HCT116 (cell line): ENCODE measurements around the gene ZSWIM8. TPM values are rescaled to one million over a fixed set of nuclear protein-coding genes. Genes with fewer than 3 reads are reported as not detected.

ENCODE experiments used
- ATAC-seq: fragments of 200-7000 bp; cut with Tn5 transposase; 2 replicates; pipeline ENCODE4 v1.9.1; 2020; ENCODE audit warnings: mild to moderate bottlenecking, moderate library complexity
- BruUV-seq: library from RNA; stranded (reverse); fragments of 400-500 nt; replicated peaks from 2 replicates; lab custom pipeline; 2021; lab: Mats Ljungman, UMichigan
- CTCF ChIA-PET: fragments of 300-600 bp; sonication (Branson Sonifier 250); formaldehyde crosslinking; loops from one replicate; lab custom pipeline; 2021; ENCODE audit warnings: antibody characterized with exemption; lab: Charles Lee
- POLR2A ChIA-PET: fragments of 300-600, 350-600 bp; sonication (Branson Sonifier 250); formaldehyde crosslinking; loops from one replicate; lab custom pipeline; 2021; ENCODE audit warnings: antibody characterized with exemption; lab: Charles Lee
- RAD21 ChIA-PET, 2 experiments: fragments of 300-600 bp; sonication (Branson Sonifier 250); formaldehyde crosslinking; loops; one replicate each; lab custom pipeline; 2023; ENCODE audit warnings: low total read pairs in 2 of 2; ENCODE audit not compliant: uncharacterized antibody in 2 of 2, unreplicated experiment in 2 of 2, low non-redundant PET in 1 of 2; lab: Charles Lee
- DNase-seq: peaks from one replicate; pipeline ENCODE4 v3.0.0-alpha.2; 2010; ENCODE audit warnings: low read depth, low spot score
- H2AFZ ChIP-seq: fragments of 200-600 bp; shearing (Covaris generic), sonication (generic); 2 replicates; pipeline ENCODE4 v1.6.1; 2017; ENCODE audit warnings: low read depth, mixed run types, mixed read lengths, antibody characterized with exemption, low read length; ENCODE audit not compliant: poor library complexity, severe bottlenecking
- H3K27ac ChIP-seq: 2 replicates; pipeline ENCODE4 v1.5.1; 2012; ENCODE audit warnings: low read depth, low read length
- H3K27me3 ChIP-seq: fragments of 200-600 bp; sonication (generic); 2 replicates; pipeline ENCODE4 v1.6.1; 2016; ENCODE audit warnings: mixed run types, low read length, mixed read lengths; ENCODE audit not compliant: insufficient read depth
- H3K36me3 ChIP-seq, 2 experiments: fragments of 200-500 bp in 1 of 2; fragments of 200-600 bp in 1 of 2; sonication (Bioruptor generic) in 1 of 2; sonication (generic) in 1 of 2; 2 replicates each; pipeline versions ENCODE4 v1.5.1 to v1.6.1; 2014 to 2016; ENCODE audit warnings: low read length in 2 of 2, inconsistent platforms in 1 of 2, mixed read lengths in 1 of 2, mixed run types in 1 of 2; ENCODE audit not compliant: insufficient read depth in 2 of 2, control insufficient read depth in 1 of 2
- H3K4me1 ChIP-seq, 2 experiments: fragments of 200-600 bp in 1 of 2; sonication (generic) in 1 of 2; 2 replicates each; pipeline versions ENCODE4 v1.5.1 to v1.6.1; 2012 to 2017; ENCODE audit warnings: low read length in 2 of 2, inconsistent platforms in 1 of 2, mild to moderate bottlenecking in 1 of 2, mixed read lengths in 1 of 2, mixed run types in 1 of 2, moderate library complexity in 1 of 2; ENCODE audit not compliant: insufficient read depth in 2 of 2, control insufficient read depth in 1 of 2
- H3K4me2 ChIP-seq: fragments of 200-600 bp; sonication (generic); 2 replicates; pipeline ENCODE4 v1.6.1; 2017; ENCODE audit warnings: mixed run types, low read length, mixed read lengths
- H3K4me3 ChIP-seq, 2 experiments: fragments of 200-600 bp in 1 of 2; sonication (generic) in 1 of 2; replicated peaks in 1 of 2; 2 replicates each; pipeline ENCODE4 v1.5.1; 2011 to 2016; ENCODE audit warnings: low read length in 2 of 2, control low read depth in 1 of 2, low read depth in 1 of 2, mild to moderate bottlenecking in 1 of 2, mixed read lengths in 1 of 2, mixed run types in 1 of 2
- H3K79me2 ChIP-seq: fragments of 200-600 bp; sonication (generic); 2 replicates; pipeline ENCODE4 v1.6.1; 2017; ENCODE audit warnings: mild to moderate bottlenecking, mixed run types, low read length, moderate library complexity, mixed read lengths; ENCODE audit not compliant: insufficient read depth
- H3K9ac ChIP-seq: fragments of 200-600 bp; sonication (generic); 2 replicates; pipeline ENCODE4 v1.6.1; 2016; ENCODE audit warnings: low read length, mixed read lengths
- H3K9me2 ChIP-seq: fragments of 200-600 bp; sonication (generic), shearing (Covaris generic); 2 replicates; pipeline ENCODE4 v1.6.1; 2017; ENCODE audit warnings: mixed run types, mild to moderate bottlenecking, moderate library complexity; ENCODE audit not compliant: insufficient read depth
- H3K9me3 ChIP-seq, 2 experiments: fragments of 200-500 bp in 1 of 2; fragments of 200-600 bp in 1 of 2; sonication (Bioruptor generic) in 1 of 2; sonication (generic) in 1 of 2; 2 replicates each; pipeline ENCODE4 v1.6.1; 2014 to 2017; ENCODE audit warnings: low read length in 2 of 2, mixed read lengths in 2 of 2, inconsistent platforms in 1 of 2, low read depth in 1 of 2, mild to moderate bottlenecking in 1 of 2, mixed run types in 1 of 2, moderate library complexity in 1 of 2; ENCODE audit not compliant: control insufficient read depth in 1 of 2, insufficient read depth in 1 of 2
- H4K20me1 ChIP-seq: fragments of 200-600 bp; sonication (generic), shearing (Covaris generic); 2 replicates; pipeline ENCODE4 v1.6.1; 2017; ENCODE audit warnings: mixed run types, mild to moderate bottlenecking, moderate library complexity; ENCODE audit not compliant: insufficient read depth
- CEBPB ChIP-seq: IDR thresholded peaks from 2 replicates; pipeline ENCODE4 v1.6.1; 2012; ENCODE audit warnings: low read depth
- ELF1 ChIP-seq: IDR thresholded peaks from 2 replicates; pipeline ENCODE4 v1.6.1; 2012; ENCODE audit warnings: low read depth, borderline replicate concordance
- EZH2 ChIP-seq: fragments of 200-600 bp; sonication (generic); IDR thresholded peaks from 2 replicates; pipeline ENCODE4 v1.6.1; 2017; ENCODE audit warnings: antibody characterized with exemption, mixed run types
- EZH2phosphoT487 ChIP-seq: fragments of 200-600 bp; IDR thresholded peaks from 2 replicates; pipeline ENCODE4 v1.6.1; 2018; ENCODE audit warnings: antibody characterized with exemption, borderline replicate concordance
- FOSL1 ChIP-seq: IDR thresholded peaks from 2 replicates; pipeline ENCODE4 v1.6.1; 2012; ENCODE audit warnings: low read depth
- JUND ChIP-seq: IDR thresholded peaks from 2 replicates; pipeline ENCODE4 v1.6.1; 2012
- POLR2AphosphoS5 ChIP-seq: IDR thresholded peaks from 2 replicates; pipeline ENCODE4 v1.6.1; 2011; ENCODE audit warnings: mild to moderate bottlenecking, low read depth, low read length, moderate library complexity
- RAD21 ChIP-seq: IDR thresholded peaks from 2 replicates; pipeline ENCODE4 v1.6.1; 2012; ENCODE audit warnings: low read depth, mild to moderate bottlenecking
- REST ChIP-seq: IDR thresholded peaks from 2 replicates; pipeline ENCODE4 v1.6.1; 2012; ENCODE audit warnings: low read depth
- SIN3A ChIP-seq: IDR thresholded peaks from 2 replicates; pipeline ENCODE4 v1.6.1; 2012; ENCODE audit warnings: low read depth
- SP1 ChIP-seq: IDR thresholded peaks from 2 replicates; pipeline ENCODE4 v1.6.1; 2012; ENCODE audit warnings: low read depth
- ZFX ChIP-seq: fragments of 450-650 bp; IDR thresholded peaks from 2 replicates; pipeline ENCODE4 v1.6.1; 2017
- intact Hi-C: fragments of 100-400 bp; cut with micrococcal nuclease; formaldehyde crosslinking; loops from 2 replicates; pipeline ENCODE4 v1.10.0; 2022
- total RNA-seq: library from RNA; stranded (reverse); gene quantifications from one replicate; pipeline ENCODE4 v1.2.1, GENCODE V29; 2021; ENCODE audit not compliant: unreplicated experiment
- TF ChIP-seq, protein P1 (sequence below), 3 experiments: fragments of 200-600 bp in 1 of 3; sonication (generic) in 1 of 3; IDR thresholded peaks in 2 of 3; conservative IDR thresholded peaks in 1 of 3; 2 replicates each; pipeline ENCODE4 v1.5.1; 2012 to 2017; ENCODE audit warnings: low read depth in 2 of 3, low read length in 2 of 3, antibody characterized with exemption in 1 of 3, borderline replicate concordance in 1 of 3, control low read depth in 1 of 3, mild to moderate bottlenecking in 1 of 3, mixed read lengths in 1 of 3, mixed run types in 1 of 3, moderate library complexity in 1 of 3; ENCODE audit not compliant: insufficient read depth in 1 of 3
- TF ChIP-seq, protein P2 (sequence below): IDR thresholded peaks from 2 replicates; pipeline ENCODE4 v1.6.1; 2012
- TF ChIP-seq, protein P3 (sequence below): IDR thresholded peaks from 2 replicates; pipeline ENCODE4 v1.6.1; 2011; ENCODE audit warnings: mild to moderate bottlenecking, low read length, moderate library complexity; ENCODE audit not compliant: insufficient replicate concordance; ENCODE audit errors: extremely low read depth

ZSWIM8 gene
- total RNA-seq, 1 experiment from 2014 or later = 49.9 TPM

GRCh38 chr10:73781548-73781878, 3.9 kb upstream of the ZSWIM8 start:
- intact Hi-C loops = loop anchor here (1.0 kb wide), 1 partner anchor 9 kb away; a partner anchor contains a TSS
- no peaks in the 10 kb centered on the region for H3K9me3 ChIP-seq
- no peak overlapping the region for H2AFZ ChIP-seq
- CTCF ChIA-PET = interaction anchor here (1.0 kb wide), 1 partner anchor 9 kb away, joined by 3 read pairs; no protein-coding TSS in a partner anchor
- H3K9me2 ChIP-seq = no peaks in the 10 kb centered on the region
- POLR2A ChIA-PET = interaction anchor here (0.6 to 2.5 kb wide), 4 partner anchors 9 to 63 kb away, joined by 3 to 27 read pairs (median 4); a partner anchor contains a TSS
- H3K4me3 ChIP-seq = peak overlapping the region; percentile 68 to 80
- H3K9ac ChIP-seq = peak overlapping the region; percentile 86
- H3K27ac ChIP-seq = peak overlapping the region; percentile 71
- RAD21 ChIA-PET = no interaction called here
- TF ChIP-seq, protein P1, sequence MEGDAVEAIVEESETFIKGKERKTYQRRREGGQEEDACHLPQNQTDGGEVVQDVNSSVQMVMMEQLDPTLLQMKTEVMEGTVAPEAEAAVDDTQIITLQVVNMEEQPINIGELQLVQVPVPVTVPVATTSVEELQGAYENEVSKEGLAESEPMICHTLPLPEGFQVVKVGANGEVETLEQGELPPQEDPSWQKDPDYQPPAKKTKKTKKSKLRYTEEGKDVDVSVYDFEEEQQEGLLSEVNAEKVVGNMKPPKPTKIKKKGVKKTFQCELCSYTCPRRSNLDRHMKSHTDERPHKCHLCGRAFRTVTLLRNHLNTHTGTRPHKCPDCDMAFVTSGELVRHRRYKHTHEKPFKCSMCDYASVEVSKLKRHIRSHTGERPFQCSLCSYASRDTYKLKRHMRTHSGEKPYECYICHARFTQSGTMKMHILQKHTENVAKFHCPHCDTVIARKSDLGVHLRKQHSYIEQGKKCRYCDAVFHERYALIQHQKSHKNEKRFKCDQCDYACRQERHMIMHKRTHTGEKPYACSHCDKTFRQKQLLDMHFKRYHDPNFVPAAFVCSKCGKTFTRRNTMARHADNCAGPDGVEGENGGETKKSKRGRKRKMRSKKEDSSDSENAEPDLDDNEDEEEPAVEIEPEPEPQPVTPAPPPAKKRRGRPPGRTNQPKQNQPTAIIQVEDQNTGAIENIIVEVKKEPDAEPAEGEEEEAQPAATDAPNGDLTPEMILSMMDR (IDR thresholded peaks at IDR 0.05 in 2 of 3, conservative IDR thresholded peaks at IDR 0.05 in 1 of 3; ENCODE audit: borderline replicate concordance in 1 of 3, insufficient read depth in 1 of 3, low read depth in 2 of 3, low read length in 2 of 3) = no peak
- TF ChIP-seq ZFX = no peak
- no peak for TF ChIP-seq EZH2
- no peak for TF ChIP-seq RAD21
- TF ChIP-seq, protein P2, sequence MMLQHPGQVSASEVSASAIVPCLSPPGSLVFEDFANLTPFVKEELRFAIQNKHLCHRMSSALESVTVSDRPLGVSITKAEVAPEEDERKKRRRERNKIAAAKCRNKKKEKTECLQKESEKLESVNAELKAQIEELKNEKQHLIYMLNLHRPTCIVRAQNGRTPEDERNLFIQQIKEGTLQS = no peak
- TF ChIP-seq REST = no peak
- no peak for TF ChIP-seq EZH2phosphoT487
- no peak for TF ChIP-seq SIN3A
- TF ChIP-seq POLR2AphosphoS5 = no peak
- no peak for TF ChIP-seq CEBPB
- no peak for TF ChIP-seq ELF1
- TF ChIP-seq FOSL1 = no peak
- no peak for TF ChIP-seq JUND
- TF ChIP-seq, protein P3, sequence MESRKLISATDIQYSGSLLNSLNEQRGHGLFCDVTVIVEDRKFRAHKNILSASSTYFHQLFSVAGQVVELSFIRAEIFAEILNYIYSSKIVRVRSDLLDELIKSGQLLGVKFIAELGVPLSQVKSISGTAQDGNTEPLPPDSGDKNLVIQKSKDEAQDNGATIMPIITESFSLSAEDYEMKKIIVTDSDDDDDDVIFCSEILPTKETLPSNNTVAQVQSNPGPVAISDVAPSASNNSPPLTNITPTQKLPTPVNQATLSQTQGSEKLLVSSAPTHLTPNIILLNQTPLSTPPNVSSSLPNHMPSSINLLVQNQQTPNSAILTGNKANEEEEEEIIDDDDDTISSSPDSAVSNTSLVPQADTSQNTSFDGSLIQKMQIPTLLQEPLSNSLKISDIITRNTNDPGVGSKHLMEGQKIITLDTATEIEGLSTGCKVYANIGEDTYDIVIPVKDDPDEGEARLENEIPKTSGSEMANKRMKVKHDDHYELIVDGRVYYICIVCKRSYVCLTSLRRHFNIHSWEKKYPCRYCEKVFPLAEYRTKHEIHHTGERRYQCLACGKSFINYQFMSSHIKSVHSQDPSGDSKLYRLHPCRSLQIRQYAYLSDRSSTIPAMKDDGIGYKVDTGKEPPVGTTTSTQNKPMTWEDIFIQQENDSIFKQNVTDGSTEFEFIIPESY = no peak
- no peak for TF ChIP-seq SP1
- ATAC-seq = peak; percentile 37
- peaks cover 14 to 34% of the 10 kb centered on the region in 2 experiments for H3K4me1 ChIP-seq
- BruUV-seq = no TSS peak
- H4K20me1 ChIP-seq = no peaks in the 10 kb centered on the region
- peak overlapping the region; percentile 76 for H3K4me2 ChIP-seq
- peaks cover 8% of the 10 kb centered on the region in 2 experiments; a peak in 3 of 4 replicates for H3K36me3 ChIP-seq
- no peak for DNase-seq
- no peaks in the 10 kb centered on the region for H3K27me3 ChIP-seq
- H3K79me2 ChIP-seq = peaks cover 71% of the 10 kb centered on the region
